K562 (cell line): ENCODE data around the gene SHF. TPM values are rescaled to one million over a fixed set of nuclear protein-coding genes. Genes with fewer than 3 reads are reported as not detected.

ENCODE experiments used
- ATAC-seq: fragments of 200-7000 bp; cut with Tn5 transposase; 3 replicates; pipeline ENCODE4 v1.9.1; 2020; ENCODE audit warnings: moderate library complexity
- BruUV-seq: library from RNA; stranded (reverse); fragments of 400-500 nt; replicated peaks from 2 replicates; lab custom pipeline; 2021; lab: Mats Ljungman, UMichigan
- CTCF ChIA-PET: fragments of 300-600 bp; formaldehyde crosslinking; extraction: SDS; loops from one replicate; lab custom pipeline; 2021; ENCODE audit warnings: low intra/inter-chr PET ratio; lab: Yijun Ruan, JAX
- POLR2A ChIA-PET: fragments of 300-600, 350-650 bp; sonication (Branson Sonifier 250); formaldehyde crosslinking; extraction: SDS; loops from one replicate; lab custom pipeline; 2021; ENCODE audit warnings: antibody characterized with exemption, inconsistent platforms; lab: Yijun Ruan, JAX
- DNase-seq, 4 experiments: peaks; one replicate each; pipeline versions ENCODE4 v3.0.0 to v3.0.0-alpha.2; 2011 to 2018; ENCODE audit warnings: low spot score in 3 of 4, mixed read lengths in 3 of 4; ENCODE audit errors: extremely low read depth in 1 of 4
- FAIRE-seq: peaks from 2 replicates; lab custom pipeline; 2011; peaks lifted over from hg19 to GRCh38; lab: Jason Lieb, UNC
- H2AFZ ChIP-seq: 2 replicates; pipeline ENCODE4 v1.6.0; 2011; ENCODE audit warnings: low read depth, low read length, control low read depth, inconsistent platforms
- H3K27ac ChIP-seq: fragments of 200-600 bp; 3 replicates; pipeline ENCODE4 v1.8.0; 2011; ENCODE audit warnings: low read depth, mild to moderate bottlenecking, control low read depth, inconsistent platforms, low read length, moderate library complexity, mixed read lengths; ENCODE audit errors: extremely low read depth
- H3K27me3 ChIP-seq, 2 experiments: fragments of 300-600 bp in 1 of 2; 2 replicates in 1 of 2; 3 replicates in 1 of 2; pipeline versions ENCODE4 v1.6.0 to v1.8.0; 2011; ENCODE audit warnings: inconsistent platforms in 2 of 2, low read length in 2 of 2, mild to moderate bottlenecking in 1 of 2, mixed read lengths in 1 of 2, moderate library complexity in 1 of 2; ENCODE audit not compliant: control insufficient read depth in 2 of 2, insufficient read depth in 2 of 2
- H3K36me3 ChIP-seq: fragments of 300-600 bp; 3 replicates; pipeline ENCODE4 v1.8.0; 2011; ENCODE audit warnings: mild to moderate bottlenecking, low read length, inconsistent platforms; ENCODE audit not compliant: control insufficient read depth, insufficient read depth
- H3K4me1 ChIP-seq, 2 experiments: fragments of 200-600 bp in 1 of 2; replicated peaks in 1 of 2; 2 replicates in 1 of 2; 3 replicates in 1 of 2; pipeline versions ENCODE4 v1.5.1 to v1.8.0; 2011; ENCODE audit warnings: inconsistent platforms in 2 of 2, low read length in 2 of 2, mild to moderate bottlenecking in 1 of 2, mixed read lengths in 1 of 2, moderate library complexity in 1 of 2; ENCODE audit not compliant: control insufficient read depth in 2 of 2, insufficient read depth in 2 of 2
- H3K4me2 ChIP-seq: 2 replicates; pipeline ENCODE4 v1.6.1; 2011; ENCODE audit warnings: low read length, control low read depth, inconsistent platforms, mixed read lengths; ENCODE audit not compliant: insufficient read depth
- H3K4me3 ChIP-seq: fragments of 200-600 bp; sonication (generic), shearing (Covaris generic); 2 replicates; pipeline ENCODE4 v1.5.1; 2016; ENCODE audit warnings: control low read depth, inconsistent platforms
- H3K79me2 ChIP-seq: fragments of 200-600 bp; 3 replicates; pipeline ENCODE4 v1.8.0; 2011; ENCODE audit warnings: low read length, inconsistent platforms; ENCODE audit not compliant: control insufficient read depth, insufficient read depth
- H3K9ac ChIP-seq, 2 experiments: 2 replicates each; pipeline versions ENCODE4 v1.6.0 to v1.6.1; 2011; ENCODE audit warnings: low read depth in 2 of 2, low read length in 2 of 2, control low read depth in 1 of 2, inconsistent platforms in 1 of 2, mild to moderate bottlenecking in 1 of 2, mixed read lengths in 1 of 2; ENCODE audit not compliant: insufficient read depth in 1 of 2
- H3K9me1 ChIP-seq: one replicate; pipeline ENCODE4 v1.6.0; 2011; ENCODE audit warnings: inconsistent platforms, mild to moderate bottlenecking, low read length, moderate library complexity; ENCODE audit not compliant: control insufficient read depth, insufficient read depth
- H3K9me3 ChIP-seq: replicated peaks from 2 replicates; pipeline ENCODE4 v1.5.1; 2011; ENCODE audit warnings: low read depth, low read length, inconsistent platforms; ENCODE audit not compliant: control insufficient read depth, insufficient read depth
- H4K20me1 ChIP-seq: replicated peaks from 2 replicates; pipeline ENCODE4 v1.6.1; 2011; ENCODE audit warnings: low read length, inconsistent platforms, mixed read lengths; ENCODE audit not compliant: control insufficient read depth, insufficient read depth
- ESRRA ChIP-seq: fragments of 450-650 bp; IDR thresholded peaks from 2 replicates; pipeline ENCODE4 v1.6.1; 2014; ENCODE audit warnings: low read depth, mild to moderate bottlenecking, moderate library complexity, borderline replicate concordance
- NFXL1 ChIP-seq: fragments of 450-650 bp; formaldehyde crosslinking; IDR thresholded peaks from 2 replicates; pipeline ENCODE4 v1.4.0; 2021; ENCODE audit warnings: mild to moderate bottlenecking
- SMC3 ChIP-seq: conservative IDR thresholded peaks from 2 replicates; pipeline ENCODE4 v1.6.1; 2011; ENCODE audit warnings: low read depth, low read length, improper control_type of control experiment; ENCODE audit not compliant: insufficient read depth
- ZNF584 ChIP-seq: fragments of 200-800 bp; sonication (Bioruptor generic); IDR thresholded peaks from 2 replicates; pipeline ENCODE4 v1.6.1; 2016; ENCODE audit warnings: low read depth, mild to moderate bottlenecking, missing genetic modification characterization, missing compliant biosample characterization
- ZNF644 ChIP-seq: fragments of 200-800 bp; sonication (Bioruptor generic); IDR thresholded peaks from 2 replicates; pipeline ENCODE4 v1.6.1; 2016; ENCODE audit warnings: low read depth, missing genetic modification characterization, missing compliant biosample characterization
- WGBS: fragments of 100-300 bp; shearing (Covaris generic); methylation state at CpG from one replicate; pipeline ENCODE4 v1.1.6; 2016; ENCODE audit warnings: low coverage, mixed read lengths; ENCODE audit not compliant: insufficient coverage; ENCODE audit errors: missing lambda C conversion rate; 5-methylcytosine and 5-hydroxymethylcytosine counted together
- in situ Hi-C: fragments of 300-500 bp; cut with MboI; formaldehyde crosslinking; loops from 4 replicates; pipeline ENCODE4 v1.15.0; 2018; ENCODE audit warnings: inconsistent platforms, mixed read lengths
- intact Hi-C: fragments of 100-400 bp; cut with micrococcal nuclease; formaldehyde crosslinking; loops from 2 replicates; pipeline ENCODE4 v1.14.2; 2022
- polyA plus RNA-seq, 8 experiments: library from polyadenylated mRNA; depleted of rRNA in 4 of 8; stranded (reverse) in 5 of 8; unstranded in 3 of 8; fragments of >200 nt; fragmentation: Nextera tagmentation in 2 of 8; fragmentation: Illumina TruSeq in 1 of 8; extraction: Ambion mirVana in 2 of 8; extraction: Trizol in 1 of 8; gene quantifications; 2 replicates each; pipeline versions ENCODE4 v1.2.1 to v1.2.3, GENCODE V29; 2011 to 2014; ENCODE audit warnings: inconsistent platforms in 1 of 8, missing spikeins in 1 of 8
- total RNA-seq, 7 experiments: library from RNA; depleted of rRNA in 6 of 7; stranded (reverse); fragments of >200 nt in 6 of 7; fragmentation: Illumina TruSeq in 2 of 7; extraction: Trizol in 2 of 7; gene quantifications; 2 replicates each; pipeline versions ENCODE4 v1.2.1 to v1.2.3, GENCODE V29; 2011 to 2021; ENCODE audit warnings: low replicate concordance in 1 of 7
- TF ChIP-seq, protein P1 (sequence below): fragments of 450-650 bp; IDR thresholded peaks from 2 replicates; pipeline ENCODE4 v1.6.1; 2016; ENCODE audit warnings: low read depth
- TF ChIP-seq, protein P2 (sequence below): fragments of 150-350 bp; conservative IDR thresholded peaks from 2 replicates; pipeline ENCODE4 v1.6.1; 2014; ENCODE audit warnings: low read length
- TF ChIP-seq, protein P3 (sequence below): fragments of 200-400 bp; formaldehyde crosslinking; IDR thresholded peaks from 2 replicates; pipeline ENCODE4 v1.6.1; 2017; ENCODE audit warnings: mild to moderate bottlenecking, low read depth, low read length, moderate library complexity

SHF gene
- total and polyA plus RNA-seq, 9 of the 15 experiments (the other 6 are each of a cell fraction or from before 2014, with no cell fraction given) = 0.51 to 2.2 (median 0.85) TPM; not detected in 2

DNA sequence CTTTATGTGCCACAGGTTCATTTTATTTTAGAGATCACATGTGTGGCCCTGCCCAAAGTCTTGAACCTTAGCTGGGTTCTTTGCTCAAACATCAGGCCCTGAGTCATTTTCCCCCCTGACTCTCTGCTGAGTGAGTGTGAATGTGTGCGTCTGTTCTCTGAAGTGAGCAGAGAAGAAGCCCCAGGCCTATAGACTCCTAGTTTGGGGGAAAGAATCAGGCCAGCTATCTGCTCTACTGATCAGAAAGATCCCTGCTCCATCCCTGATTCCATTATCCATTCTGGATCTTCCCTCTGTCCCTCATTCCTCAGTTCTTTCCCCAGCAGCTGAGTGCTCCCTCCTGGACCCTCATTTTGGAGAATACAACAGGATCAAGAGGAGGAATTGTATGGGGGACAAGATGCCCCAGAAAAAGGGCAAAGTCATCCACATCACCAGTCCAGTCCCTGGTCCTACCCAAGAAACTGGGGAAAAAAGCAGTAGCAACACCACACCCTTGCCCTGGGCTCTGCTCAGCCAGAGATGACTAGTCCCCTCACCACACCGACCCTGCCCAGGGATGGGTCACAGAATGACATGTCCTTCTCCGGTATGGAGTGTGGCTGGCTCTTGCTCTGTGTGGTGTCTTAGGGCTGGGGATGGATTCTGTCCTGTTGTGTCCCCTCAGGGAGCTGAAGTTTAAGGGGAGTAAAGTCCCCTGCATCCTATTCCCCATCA, 54.8 kb downstream of the SHF start:
- 5% methylated on average over 3 of the region's 3 CpGs for WGBS
- DNase-seq = no peak
- peaks cover 28 to 46% of the 10 kb centered on the region in 2 experiments for H3K27me3 ChIP-seq
- H2AFZ ChIP-seq = no peak overlapping the region
- H3K9ac ChIP-seq = no peak overlapping the region
- BruUV-seq = no TSS peak
- H3K9me1 ChIP-seq = no peaks in the 10 kb centered on the region
- no peaks in the 10 kb centered on the region for H3K79me2 ChIP-seq
- H3K27ac ChIP-seq = no peak overlapping the region
- H3K36me3 ChIP-seq = no peaks in the 10 kb centered on the region
- no peak overlapping the region for H3K4me3 ChIP-seq
- no peaks in the 10 kb centered on the region for H3K9me3 ChIP-seq
- POLR2A ChIA-PET = interaction anchor here (0.6 kb wide), 1 partner anchor 109 kb away, joined by 3 read pairs; no protein-coding TSS in a partner anchor
- H3K4me2 ChIP-seq = no peak overlapping the region
- CTCF ChIA-PET = no interaction called here
- intact Hi-C loops (no loop called here), in situ Hi-C loops (no loop called here)
- no peaks in the 10 kb centered on the region for H4K20me1 ChIP-seq
- no peak for ATAC-seq
- FAIRE-seq = no peak
- peaks cover 0 to 14% of the 10 kb centered on the region in 2 experiments; a peak in 2 of 5 replicates for H3K4me1 ChIP-seq
- no peak for TF ChIP-seq ESRRA
- TF ChIP-seq, protein P1, sequence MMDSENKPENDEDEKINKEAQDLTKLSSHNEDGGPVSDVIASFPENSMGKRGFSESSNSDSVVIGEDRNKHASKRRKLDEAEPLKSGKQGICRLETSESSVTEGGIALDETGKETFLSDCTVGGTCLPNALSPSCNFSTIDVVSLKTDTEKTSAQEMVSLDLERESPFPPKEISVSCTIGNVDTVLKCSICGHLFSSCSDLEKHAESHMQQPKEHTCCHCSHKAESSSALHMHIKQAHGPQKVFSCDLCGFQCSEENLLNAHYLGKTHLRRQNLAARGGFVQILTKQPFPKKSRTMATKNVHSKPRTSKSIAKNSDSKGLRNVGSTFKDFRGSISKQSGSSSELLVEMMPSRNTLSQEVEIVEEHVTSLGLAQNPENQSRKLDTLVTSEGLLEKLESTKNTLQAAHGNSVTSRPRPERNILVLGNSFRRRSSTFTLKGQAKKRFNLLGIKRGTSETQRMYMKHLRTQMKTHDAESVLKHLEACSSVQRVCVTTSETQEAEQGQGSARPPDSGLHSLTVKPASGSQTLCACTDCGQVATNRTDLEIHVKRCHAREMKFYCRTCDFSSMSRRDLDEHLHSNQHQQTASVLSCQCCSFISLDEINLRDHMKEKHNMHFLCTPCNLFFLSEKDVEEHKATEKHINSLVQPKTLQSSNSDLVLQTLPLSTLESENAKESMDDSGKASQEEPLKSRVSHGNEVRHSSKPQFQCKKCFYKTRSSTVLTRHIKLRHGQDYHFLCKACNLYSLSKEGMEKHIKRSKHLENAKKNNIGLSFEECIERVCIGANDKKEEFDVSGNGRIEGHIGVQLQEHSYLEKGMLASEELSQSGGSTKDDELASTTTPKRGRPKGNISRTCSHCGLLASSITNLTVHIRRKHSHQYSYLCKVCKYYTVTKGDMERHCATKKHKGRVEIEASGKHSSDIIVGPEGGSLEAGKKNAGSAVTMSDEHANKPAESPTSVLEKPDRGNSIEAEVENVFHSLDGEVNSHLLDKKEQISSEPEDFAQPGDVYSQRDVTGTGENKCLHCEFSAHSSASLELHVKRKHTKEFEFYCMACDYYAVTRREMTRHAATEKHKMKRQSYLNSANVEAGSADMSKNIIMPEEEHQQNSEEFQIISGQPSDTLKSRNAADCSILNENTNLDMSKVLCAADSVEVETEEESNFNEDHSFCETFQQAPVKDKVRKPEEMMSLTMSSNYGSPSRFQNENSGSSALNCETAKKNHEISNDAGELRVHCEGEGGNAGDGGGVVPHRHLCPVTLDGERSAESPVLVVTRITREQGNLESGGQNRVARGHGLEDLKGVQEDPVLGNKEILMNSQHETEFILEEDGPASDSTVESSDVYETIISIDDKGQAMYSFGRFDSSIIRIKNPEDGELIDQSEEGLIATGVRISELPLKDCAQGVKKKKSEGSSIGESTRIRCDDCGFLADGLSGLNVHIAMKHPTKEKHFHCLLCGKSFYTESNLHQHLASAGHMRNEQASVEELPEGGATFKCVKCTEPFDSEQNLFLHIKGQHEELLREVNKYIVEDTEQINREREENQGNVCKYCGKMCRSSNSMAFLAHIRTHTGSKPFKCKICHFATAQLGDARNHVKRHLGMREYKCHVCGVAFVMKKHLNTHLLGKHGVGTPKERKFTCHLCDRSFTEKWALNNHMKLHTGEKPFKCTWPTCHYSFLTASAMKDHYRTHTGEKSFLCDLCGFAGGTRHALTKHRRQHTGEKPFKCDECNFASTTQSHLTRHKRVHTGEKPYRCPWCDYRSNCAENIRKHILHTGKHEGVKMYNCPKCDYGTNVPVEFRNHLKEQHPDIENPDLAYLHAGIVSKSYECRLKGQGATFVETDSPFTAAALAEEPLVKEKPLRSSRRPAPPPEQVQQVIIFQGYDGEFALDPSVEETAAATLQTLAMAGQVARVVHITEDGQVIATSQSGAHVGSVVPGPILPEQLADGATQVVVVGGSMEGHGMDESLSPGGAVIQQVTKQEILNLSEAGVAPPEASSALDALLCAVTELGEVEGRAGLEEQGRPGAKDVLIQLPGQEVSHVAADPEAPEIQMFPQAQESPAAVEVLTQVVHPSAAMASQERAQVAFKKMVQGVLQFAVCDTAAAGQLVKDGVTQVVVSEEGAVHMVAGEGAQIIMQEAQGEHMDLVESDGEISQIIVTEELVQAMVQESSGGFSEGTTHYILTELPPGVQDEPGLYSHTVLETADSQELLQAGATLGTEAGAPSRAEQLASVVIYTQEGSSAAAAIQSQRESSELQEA = no peak
- TF ChIP-seq ZNF644 = no peak
- no peak for TF ChIP-seq ZNF584
- no peak for TF ChIP-seq SMC3
- TF ChIP-seq, protein P2, sequence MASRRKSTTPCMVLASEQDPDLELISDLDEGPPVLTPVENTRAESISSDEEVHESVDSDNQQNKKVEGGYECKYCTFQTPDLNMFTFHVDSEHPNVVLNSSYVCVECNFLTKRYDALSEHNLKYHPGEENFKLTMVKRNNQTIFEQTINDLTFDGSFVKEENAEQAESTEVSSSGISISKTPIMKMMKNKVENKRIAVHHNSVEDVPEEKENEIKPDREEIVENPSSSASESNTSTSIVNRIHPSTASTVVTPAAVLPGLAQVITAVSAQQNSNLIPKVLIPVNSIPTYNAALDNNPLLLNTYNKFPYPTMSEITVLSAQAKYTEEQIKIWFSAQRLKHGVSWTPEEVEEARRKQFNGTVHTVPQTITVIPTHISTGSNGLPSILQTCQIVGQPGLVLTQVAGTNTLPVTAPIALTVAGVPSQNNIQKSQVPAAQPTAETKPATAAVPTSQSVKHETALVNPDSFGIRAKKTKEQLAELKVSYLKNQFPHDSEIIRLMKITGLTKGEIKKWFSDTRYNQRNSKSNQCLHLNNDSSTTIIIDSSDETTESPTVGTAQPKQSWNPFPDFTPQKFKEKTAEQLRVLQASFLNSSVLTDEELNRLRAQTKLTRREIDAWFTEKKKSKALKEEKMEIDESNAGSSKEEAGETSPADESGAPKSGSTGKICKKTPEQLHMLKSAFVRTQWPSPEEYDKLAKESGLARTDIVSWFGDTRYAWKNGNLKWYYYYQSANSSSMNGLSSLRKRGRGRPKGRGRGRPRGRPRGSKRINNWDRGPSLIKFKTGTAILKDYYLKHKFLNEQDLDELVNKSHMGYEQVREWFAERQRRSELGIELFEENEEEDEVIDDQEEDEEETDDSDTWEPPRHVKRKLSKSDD = no peak
- TF ChIP-seq, protein P3, sequence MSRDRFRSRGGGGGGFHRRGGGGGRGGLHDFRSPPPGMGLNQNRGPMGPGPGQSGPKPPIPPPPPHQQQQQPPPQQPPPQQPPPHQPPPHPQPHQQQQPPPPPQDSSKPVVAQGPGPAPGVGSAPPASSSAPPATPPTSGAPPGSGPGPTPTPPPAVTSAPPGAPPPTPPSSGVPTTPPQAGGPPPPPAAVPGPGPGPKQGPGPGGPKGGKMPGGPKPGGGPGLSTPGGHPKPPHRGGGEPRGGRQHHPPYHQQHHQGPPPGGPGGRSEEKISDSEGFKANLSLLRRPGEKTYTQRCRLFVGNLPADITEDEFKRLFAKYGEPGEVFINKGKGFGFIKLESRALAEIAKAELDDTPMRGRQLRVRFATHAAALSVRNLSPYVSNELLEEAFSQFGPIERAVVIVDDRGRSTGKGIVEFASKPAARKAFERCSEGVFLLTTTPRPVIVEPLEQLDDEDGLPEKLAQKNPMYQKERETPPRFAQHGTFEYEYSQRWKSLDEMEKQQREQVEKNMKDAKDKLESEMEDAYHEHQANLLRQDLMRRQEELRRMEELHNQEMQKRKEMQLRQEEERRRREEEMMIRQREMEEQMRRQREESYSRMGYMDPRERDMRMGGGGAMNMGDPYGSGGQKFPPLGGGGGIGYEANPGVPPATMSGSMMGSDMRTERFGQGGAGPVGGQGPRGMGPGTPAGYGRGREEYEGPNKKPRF = no peak
- no peak for TF ChIP-seq NFXL1 (CRISPR knock-in tag)
